Inflammatory macrophage treated with lipopolysaccharide for 4 hours (primary cell): ENCODE data around the gene SLC13A3.
A peak's percentile ranks its signal among the peaks of the same experiment; 100 is the strongest.
"Not testable (repeated sequence)": the region's sequence is repeated elsewhere in the genome, so short reads cannot be mapped to it uniquely, and the experiment has no call there.

Source experiments
- DNase-seq: peaks from one replicate; pipeline ENCODE4 v3.0.0-alpha.2; 2020

Gene SLC13A3

DNA sequence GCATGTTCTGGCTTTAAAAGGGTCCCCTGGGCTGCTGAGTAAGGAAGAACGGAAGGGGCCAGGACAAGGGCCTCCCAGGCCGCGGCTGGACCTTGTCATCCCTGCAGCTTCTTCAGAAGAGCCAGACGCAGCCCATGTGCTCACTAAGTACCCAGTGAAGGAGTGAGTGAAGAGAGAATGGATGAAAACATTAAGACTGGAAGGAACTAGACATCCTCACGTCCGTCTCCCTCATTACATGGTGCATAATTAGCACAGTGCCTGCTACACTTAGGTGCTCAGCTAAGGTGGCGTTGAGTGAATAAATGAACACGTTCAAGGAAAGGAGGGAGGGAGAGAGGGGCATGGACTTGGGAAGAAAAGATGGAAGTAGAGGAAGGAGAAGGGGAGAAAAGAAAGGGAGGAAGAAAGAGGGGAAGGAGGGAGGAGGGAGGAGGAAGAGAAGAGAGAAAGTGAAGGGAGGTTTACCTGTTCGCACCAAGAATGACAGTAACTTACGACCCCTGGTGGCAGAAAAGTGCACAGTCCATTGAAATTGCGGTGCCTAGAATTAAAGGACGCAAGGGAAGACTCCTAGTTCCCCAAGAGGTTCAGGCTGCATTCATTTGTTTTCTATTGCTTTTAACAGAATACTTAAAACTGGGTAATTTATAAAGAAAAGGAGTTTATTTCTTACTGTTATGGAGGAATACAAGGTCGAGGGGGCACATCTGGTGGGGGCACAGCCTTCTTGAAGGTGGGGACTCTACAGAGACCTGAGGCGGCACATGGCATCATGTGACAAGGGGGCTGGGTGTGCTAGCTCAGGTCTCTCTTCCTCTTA is 30.0 kb upstream of the SLC13A3 start:
- DNase-seq, result peak; percentile 53

- DNase-seq, result no peak
These were observed 29.4 kb upstream of the SLC13A3 start for GRCh38 chr20:46680684-46681031.

- no peak for DNase-seq
These were observed 27.3 kb upstream of the SLC13A3 start for GRCh38 chr20:46678516-46678915.

- no peak for DNase-seq
These were observed 26.3 kb upstream of the SLC13A3 start for GRCh38 chr20:46677608-46678007.

GRCh38 chr20:46676649-46677316 is 25.5 kb upstream of the SLC13A3 start:
- not testable (repeated sequence) for DNase-seq

- no peak for DNase-seq
These were observed 23.2 kb upstream of the SLC13A3 start for GRCh38 chr20:46674253-46675083.

GRCh38 chr20:46673394-46674252 is 22.4 kb upstream of the SLC13A3 start:
- no peak for DNase-seq

GRCh38 chr20:46672543-46673148 is 21.4 kb upstream of the SLC13A3 start:
- no peak for DNase-seq

DNA sequence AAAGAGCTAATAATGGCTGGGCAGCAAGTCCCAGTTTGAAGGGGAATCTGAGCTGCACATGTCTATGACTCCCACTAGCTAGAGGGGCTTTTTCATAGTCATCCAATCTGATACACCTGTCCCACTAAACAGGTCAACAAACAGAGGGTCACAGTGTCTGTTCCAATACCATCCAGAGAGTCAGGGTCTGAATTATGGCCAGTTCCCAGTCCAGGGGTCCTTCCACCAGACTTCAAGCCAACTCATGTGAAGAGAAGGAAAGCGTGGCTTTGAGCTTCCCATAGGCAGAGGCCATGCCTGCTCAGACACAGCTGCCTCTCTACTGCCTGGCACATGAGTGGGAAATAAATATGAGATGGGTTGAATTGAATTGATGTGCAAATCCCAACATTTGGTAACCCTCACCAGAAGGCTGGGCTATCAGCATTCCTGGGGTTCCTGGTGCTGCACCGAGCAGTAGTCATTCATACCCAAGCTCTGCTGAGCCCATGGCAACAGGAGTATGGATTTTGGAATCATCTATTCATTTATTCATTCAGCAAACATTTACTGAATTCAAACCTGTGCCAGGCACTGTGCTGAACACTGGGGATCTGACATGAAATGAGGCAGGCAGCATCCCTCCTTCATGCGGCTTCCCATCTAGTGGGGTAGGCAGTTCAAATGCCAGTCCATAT is 20.7 kb upstream of the SLC13A3 start:
- no peak for DNase-seq

- DNase-seq, result no peak
These were observed 19.6 kb upstream of the SLC13A3 start for GRCh38 chr20:46670585-46671584.

DNA sequence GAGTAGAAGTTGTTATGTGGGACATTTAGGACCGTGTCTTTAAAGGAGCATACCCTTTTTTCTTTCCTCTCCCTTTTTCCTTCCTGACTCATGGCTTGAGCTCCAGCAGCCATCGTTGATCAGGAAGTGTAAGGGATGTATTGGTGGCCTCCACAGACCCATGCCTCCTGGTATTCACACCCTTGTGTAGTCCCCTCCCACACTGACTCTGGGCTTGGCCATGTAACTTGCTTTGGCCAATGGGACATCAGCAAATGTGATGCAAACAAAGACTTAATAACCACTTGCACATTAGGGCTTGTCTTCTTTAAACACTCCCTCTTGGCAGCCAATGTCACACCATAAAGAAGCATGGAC is 18.9 kb upstream of the SLC13A3 start:
- no peak for DNase-seq

- no peak for DNase-seq
These were observed 15.7 kb upstream of the SLC13A3 start for GRCh38 chr20:46666818-46667515.

GRCh38 chr20:46666306-46666705 is 15.0 kb upstream of the SLC13A3 start:
- no peak for DNase-seq

GRCh38 chr20:46665602-46666001 is 14.3 kb upstream of the SLC13A3 start:
- DNase-seq, result no peak

DNA sequence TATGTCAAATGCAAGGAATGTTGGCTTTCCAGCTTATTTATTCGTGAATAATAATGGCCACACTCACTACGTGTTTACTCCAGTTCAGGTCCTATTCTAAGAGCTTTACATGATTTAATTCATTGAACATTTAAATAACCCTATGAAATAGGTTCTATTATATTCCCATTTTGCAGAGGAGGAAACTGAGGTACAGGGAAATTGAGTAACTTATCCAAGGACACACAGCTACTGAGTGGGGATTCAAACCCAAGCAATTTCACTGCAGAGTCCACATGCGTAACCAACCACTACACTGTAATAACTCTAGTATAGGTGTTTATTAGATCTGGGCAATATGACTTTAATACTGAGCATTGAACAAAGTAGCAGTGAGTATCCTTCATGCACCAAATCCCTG is 12.3 kb upstream of the SLC13A3 start:
- no peak for DNase-seq

DNA sequence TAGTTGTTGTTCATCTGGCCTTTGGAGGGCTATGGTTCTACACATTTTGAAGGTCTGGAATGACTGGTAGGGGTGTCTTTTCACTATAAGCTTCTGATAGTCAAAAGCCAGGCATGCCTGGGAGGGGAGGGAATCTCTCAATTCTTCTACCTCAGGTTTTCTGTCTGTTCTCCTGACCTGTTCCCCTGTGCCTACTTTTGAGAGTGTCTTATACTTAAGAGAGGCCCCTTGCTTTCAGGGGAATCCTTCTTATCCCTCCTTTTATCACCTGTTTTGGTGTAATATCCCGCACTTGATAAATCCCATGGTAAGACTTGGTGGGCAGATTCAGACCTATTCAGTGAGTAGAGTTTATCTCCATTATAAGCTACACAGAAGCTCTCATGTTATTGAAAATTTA is 10.4 kb upstream of the SLC13A3 start:
- DNase-seq, result no peak

DNA sequence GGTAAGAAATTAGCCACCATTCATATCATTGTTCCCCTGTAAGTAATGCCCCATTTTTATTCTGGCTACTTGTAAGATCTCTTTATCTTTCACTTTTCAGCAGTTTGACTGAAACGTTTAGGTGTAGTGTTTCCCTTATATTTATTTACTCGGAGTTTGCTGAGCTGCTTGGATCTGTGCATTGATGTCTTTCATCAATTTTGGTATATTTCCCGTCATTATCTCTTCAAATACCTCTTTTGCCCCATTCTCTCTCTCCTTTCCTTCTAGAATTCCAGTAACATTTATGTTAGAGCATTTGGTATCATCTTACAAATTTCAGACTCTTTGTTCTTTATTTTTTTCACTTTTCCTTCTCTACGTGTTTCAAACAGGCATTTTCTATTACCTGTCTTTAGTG is 9.2 kb upstream of the SLC13A3 start:
- no peak for DNase-seq

DNA sequence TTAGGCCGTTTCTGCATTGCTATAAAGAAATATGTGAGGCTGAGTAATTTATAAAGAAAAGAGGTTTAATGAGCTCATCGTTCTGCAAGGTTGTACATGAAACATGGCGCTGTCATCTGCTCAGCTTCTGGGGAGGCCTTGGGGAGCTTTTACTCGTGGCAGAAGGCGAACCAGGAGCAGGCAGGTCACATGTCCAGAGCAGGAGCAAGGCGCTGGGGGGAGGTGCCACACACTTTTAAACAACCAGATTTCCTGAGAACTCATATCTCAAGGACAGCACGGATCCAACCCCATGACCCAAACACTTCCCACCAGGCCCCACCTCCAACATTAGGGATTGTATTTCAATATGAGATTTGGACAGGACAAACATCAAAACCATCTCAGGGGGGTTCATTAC is 6.4 kb upstream of the SLC13A3 start:
- DNase-seq, result no peak

GRCh38 chr20:46657137-46657536 is 5.9 kb upstream of the SLC13A3 start:
- no peak for DNase-seq

DNA sequence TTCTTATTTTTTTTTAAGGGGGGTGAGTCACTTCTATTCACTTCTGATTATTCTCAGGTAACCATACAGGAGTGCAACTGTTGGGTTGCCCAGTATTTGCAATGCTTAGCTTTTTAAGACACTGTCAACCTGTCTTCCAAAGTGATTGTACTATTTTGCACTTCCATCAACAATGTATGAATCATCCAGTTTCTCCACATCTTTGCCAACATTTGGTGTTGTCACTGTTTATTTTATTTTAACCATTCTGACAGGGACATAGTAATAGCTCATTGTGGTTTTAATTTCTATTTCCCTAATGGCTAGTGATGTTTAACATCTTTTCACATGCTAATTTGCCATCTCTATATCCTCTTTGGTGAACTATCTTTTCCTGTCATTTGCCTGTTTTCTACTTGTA is 1.4 kb upstream of the SLC13A3 start:
- DNase-seq, result peak; percentile 31
